NCI-H2029 treated with DMSO at 0.1 percent for 48 hours (cell line): Measurements from ENCODE around the gene GALNT12.

Experiments
- DNase-seq: peaks from one replicate; lab custom pipeline; 2025; lab: John Stamatoyannopoulos, UW

Gene GALNT12

GRCh38 chr9:98881356-98881755, 73.9 kb downstream of the GALNT12 start:
- no peak for DNase-seq

DNA sequence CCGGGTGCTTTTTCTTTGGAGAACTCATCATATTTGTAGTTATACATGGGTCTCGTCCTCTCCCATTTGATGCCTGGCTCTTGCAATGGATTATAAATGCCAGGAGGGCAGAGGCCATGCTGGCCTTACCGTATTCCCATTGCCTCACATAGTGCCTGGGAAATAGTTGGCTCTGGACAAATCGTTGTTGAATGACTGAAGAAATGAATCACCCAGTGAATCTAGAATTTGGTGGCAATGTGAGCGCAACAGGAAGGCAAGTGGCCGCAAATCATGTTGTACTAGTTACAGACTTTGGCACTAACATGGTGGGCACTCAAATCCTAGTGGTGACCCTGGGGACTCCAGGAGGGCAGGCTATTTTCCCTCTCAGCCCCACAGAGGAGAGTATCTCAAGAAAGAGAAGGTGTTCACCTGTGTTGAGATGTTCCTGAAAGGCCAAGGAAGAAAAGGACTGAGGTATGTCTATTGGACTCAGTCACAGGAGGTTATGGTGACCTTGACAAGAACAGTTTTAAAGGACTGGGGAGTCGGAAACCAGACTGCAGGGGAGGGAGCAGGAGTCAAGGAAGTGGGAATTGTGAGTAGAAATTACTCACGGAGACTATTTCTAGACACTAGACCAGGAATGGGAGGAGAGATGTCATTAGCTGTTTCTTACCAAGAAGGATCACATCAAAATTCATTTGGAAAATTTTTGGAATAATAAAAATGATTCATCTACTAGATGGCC, 74.5 kb downstream of the GALNT12 start:
- no peak for DNase-seq

DNA sequence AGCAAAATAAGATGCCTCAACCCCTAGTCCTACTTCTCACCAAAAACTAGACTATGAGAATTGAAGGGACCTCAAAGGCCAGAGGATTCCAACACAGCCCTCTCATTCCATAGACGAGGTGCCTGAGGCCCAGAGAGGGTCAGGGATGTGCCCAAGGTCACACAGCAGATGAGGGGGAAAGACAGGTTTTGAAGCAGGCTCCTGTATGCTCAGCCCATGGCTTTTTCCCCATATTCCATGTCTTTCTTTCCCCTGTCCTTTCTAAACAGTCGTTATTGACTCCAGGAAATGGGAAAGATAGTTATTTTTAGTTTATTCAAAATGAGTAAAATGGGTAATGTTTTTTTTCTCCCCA, 75.1 kb downstream of the GALNT12 start:
- DNase-seq: no peak

GRCh38 chr9:98883276-98883675, 75.8 kb downstream of the GALNT12 start:
- no peak for DNase-seq

DNA sequence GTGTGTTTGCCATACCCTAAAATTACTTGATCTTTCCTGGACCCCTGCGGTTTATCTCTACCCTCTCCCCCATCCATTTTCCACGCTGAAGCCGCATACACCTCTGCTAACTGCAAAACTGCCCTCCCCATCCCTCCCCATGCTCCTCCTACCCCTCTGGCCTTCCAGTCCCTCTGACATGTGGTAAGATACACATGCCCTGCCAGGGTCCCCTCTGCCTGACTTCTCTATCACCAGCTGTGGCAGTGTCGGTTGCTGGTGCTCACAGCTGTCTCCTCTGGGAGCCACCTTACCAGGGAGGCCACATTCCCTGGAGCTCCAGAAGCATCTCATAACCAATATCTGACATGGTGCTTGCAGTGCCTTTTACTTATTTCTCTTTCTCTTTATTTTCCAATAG, 77.4 kb downstream of the GALNT12 start:
- DNase-seq: no peak

DNA sequence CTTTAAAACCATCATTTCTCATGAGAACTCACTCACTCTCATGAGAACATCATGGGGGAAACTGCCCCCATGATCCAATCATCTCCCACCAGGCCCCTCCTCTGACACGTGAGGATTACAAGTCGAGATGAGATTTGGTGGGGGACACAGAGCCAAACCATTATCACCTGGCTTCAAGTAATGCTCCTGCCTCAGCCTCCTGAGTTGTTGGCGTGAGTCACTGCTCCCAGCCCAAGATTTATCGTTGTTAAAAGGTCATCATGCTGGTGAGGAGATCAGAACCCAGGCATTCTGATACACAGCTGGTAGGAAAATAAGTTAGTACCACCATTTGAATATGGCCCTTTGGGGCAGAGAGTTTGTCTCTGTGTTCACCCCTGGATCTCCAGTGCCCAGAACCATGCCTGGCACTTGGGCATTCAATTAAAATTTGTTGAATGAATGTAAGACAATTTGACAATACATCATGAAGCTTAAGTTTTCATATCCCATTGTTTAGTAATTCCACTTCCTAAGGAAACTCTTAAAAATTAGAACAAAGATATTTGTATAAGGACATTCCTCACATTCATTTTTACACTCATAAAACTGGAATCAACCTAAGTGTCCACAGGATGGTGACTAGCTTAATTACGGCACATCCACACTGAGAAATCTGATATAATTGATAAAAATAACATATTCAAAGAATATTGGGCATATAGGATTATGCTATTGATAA, 78.3 kb downstream of the GALNT12 start:
- DNase-seq: no peak

- DNase-seq: no peak
These were observed 79.3 kb downstream of the GALNT12 start for GRCh38 chr9:98886691-98887229.

DNA sequence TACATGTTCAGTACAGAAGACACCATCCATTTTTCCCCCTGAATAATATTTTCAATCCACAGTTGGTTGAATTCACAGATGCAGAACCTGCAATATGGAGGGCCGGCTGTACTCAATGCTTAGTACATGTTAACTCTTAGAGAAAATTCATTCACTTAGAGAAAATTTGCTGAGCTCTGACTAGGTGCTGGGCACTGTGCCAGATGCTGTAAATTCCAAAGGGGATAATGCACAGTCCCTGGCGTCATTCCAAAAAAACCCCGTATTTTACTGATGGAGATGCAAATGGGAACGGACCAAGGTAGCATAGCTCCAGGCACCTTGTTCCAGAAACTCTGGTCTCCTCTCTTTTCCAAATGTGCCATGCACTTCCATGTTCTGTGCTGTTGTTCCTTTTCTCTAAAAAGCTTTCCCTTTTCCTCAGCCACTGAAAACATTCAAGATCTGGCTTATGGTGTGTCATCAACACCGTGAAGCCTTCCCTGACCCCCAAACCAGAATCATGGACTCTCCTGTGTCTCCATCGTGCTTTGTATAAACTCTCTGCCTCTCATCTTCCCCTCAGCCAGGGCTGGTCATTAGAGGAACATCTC, 80.5 kb downstream of the GALNT12 start:
- DNase-seq: no peak

DNA sequence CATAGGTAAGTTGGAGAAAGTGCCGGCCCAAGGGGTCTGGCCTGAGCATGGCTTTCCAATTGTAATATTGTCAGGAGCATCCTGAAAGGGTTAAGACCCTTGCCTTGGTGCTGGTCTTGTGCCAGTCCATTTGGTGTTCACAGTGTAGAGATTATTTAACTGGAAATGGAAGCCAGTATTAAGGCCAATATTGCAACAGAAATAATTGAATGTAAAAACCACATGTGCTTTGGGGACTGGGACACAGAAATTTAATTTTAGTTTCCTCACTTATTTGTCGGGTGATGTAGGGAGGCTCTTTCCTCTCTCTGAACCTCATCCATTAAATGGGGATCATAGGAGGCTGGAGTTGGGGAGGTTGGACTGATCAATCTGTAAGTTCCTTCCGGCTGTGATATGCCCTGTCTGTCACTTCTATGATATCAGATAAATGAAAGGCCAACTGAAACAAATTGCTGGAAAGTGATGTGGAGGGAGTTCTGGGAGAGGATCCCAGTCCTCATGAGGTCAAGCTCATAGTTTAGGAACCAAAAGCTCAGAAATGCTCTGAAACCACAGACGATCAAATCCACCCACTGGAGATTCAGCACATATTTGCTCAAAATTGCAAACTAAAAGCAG, 81.4 kb downstream of the GALNT12 start:
- DNase-seq: no peak

DNA sequence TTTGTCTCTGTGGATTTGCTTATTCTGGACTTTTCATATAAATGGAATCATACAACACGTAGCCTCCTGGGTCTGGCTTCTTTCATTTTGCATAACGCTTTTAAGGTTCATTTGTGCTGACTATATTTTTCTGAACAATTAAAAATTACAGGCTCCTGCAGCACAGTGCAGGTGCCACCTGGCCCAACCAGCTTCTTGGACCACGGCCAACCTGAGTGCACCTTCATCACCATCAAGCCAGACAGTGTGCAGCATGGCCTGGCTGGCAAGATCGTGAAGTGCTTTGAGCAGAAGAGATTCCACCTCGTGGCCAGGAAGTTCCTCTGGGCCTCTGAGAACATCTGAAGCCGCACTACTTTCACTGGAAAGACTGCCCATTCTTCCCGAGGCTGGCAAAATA, 82.8 kb downstream of the GALNT12 start:
- DNase-seq: peak; percentile 45

DNA sequence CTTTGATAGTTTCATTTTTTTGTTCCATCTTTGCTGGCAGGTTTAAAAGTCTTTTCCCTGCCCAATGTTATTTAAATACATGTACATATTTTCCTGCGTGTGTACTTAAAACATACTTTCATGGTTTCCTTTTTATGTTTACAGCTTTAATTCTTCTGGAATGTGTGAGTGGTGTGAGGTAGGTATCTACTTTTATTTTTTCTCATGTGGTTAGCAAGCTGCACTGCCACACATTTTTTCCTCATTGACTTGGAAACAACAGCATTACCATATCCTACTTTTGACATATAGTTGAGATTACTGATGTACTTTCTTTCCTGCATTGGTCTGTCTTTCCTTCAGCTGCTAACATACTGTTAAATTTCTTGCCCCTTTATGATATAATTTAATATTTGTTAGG, 84.8 kb downstream of the GALNT12 start:
- DNase-seq: no peak

- no peak for DNase-seq
These were observed 85.2 kb downstream of the GALNT12 start for GRCh38 chr9:98892690-98893089.

DNA sequence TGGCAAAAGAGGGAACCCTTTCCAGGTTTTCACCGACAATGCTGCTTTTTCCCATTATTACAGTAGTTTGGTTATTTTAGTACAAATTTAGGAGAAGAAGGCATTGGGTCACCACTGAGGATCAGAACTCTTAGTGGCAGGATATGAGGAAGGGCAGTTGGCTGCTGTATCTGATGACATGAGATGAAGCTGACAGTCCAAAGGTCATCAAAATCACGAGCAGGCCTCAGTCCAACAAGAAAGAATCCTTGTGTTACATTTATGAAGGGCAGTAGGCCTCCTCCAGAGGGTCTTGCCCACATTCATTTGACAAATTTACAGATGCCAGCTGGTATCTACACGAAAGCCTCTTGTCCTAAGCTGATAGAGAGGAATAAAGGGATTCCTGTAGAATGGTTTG, 86.7 kb downstream of the GALNT12 start:
- DNase-seq: no peak

DNA sequence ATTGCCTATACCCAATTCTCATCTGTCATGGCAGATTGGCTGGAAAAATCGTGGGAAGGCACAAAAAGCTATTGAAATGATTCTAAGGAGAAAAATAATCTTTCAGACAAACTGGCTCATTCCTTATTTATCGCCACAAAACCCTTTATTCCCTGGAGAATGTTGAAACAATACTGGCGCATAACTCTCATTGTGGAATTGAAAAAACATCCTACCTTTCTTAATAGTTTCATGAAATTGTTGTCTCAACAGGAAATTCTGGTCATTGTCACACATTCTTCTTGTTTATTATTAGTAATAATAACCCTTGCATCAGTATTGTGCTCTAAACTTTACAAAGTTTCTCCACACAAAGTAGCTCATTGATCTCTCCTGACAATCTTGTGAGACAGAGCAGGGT, 87.3 kb downstream of the GALNT12 start:
- no peak for DNase-seq

- no peak for DNase-seq
These were observed 89.2 kb downstream of the GALNT12 start for GRCh38 chr9:98896632-98897031.

- DNase-seq: no peak
These were observed 90.3 kb downstream of the GALNT12 start for GRCh38 chr9:98897745-98898144.

- DNase-seq: no peak
These were observed 92.1 kb downstream of the GALNT12 start for GRCh38 chr9:98899408-98900056.
